ENCODE results near the gene USP6NL.

Gene USP6NL

GRCh38 chr10:11569471-11569870, 42.0 kb downstream of the USP6NL start:
- H3K9me3 ChIP-seq (ENCODE audit: insufficient read depth, low read depth, low read length): no peaks in the 10 kb centered on the region
- no peak for TF ChIP-seq EZH2phosphoT487 (IDR thresholded peaks at IDR 0.05; ENCODE audit: borderline replicate concordance)
- TF ChIP-seq CTCF (conservative IDR thresholded peaks at IDR 0.05; ENCODE audit: low read length): no peak
- H2AFZ ChIP-seq (ENCODE audit: low read length): no peak overlapping the region
- H3K36me3 ChIP-seq (ENCODE audit: insufficient read depth, low read length): no peaks in the 10 kb centered on the region
- peaks cover 67% of the 10 kb centered on the region; the same call in 1 of the 2 replicates for H3K79me2 ChIP-seq (ENCODE audit: insufficient read depth, low read length)
- no peaks in the 10 kb centered on the region for H3K27me3 ChIP-seq (ENCODE audit: insufficient read depth, low read length, poor library complexity, severe bottlenecking)
- H3K9ac ChIP-seq (ENCODE audit: low read depth, low read length, poor library complexity, severe bottlenecking): no peak overlapping the region
- H4K20me1 ChIP-seq (ENCODE audit: insufficient read depth, low read length, poor library complexity, severe bottlenecking): peaks cover 4% of the 10 kb centered on the region
- H3K4me1 ChIP-seq (ENCODE audit: insufficient read depth, low read length, poor library complexity, severe bottlenecking): peaks cover 8% of the 10 kb centered on the region
- no peaks in the 10 kb centered on the region for H3K9me2 ChIP-seq (replicated peaks; ENCODE audit: low read depth, low read length)
- H3K4me3 ChIP-seq (ENCODE audit: low read length, poor library complexity, severe bottlenecking): no peak overlapping the region
- H3F3A ChIP-seq (ENCODE audit: low read depth): no peaks in the 10 kb centered on the region
- H3K4me2 ChIP-seq (ENCODE audit: low read depth, low read length, poor library complexity, severe bottlenecking): no peak overlapping the region

GRCh38 chr10:11568578-11568977, 42.9 kb downstream of the USP6NL start:
- no peak overlapping the region for H3K4me3 ChIP-seq (ENCODE audit: low read length, poor library complexity, severe bottlenecking)
- no peaks in the 10 kb centered on the region for H3F3A ChIP-seq (ENCODE audit: low read depth)
- TF ChIP-seq EZH2phosphoT487 (IDR thresholded peaks at IDR 0.05; ENCODE audit: borderline replicate concordance) (no peak), CTCF (conservative IDR thresholded peaks at IDR 0.05; ENCODE audit: low read length) (no peak)
- no peak overlapping the region for H3K4me2 ChIP-seq (ENCODE audit: low read depth, low read length, poor library complexity, severe bottlenecking)
- H3K9ac ChIP-seq (ENCODE audit: low read depth, low read length, poor library complexity, severe bottlenecking): no peak overlapping the region
- peaks cover 63% of the 10 kb centered on the region for H3K79me2 ChIP-seq (ENCODE audit: insufficient read depth, low read length)
- peaks cover 5% of the 10 kb centered on the region for H3K4me1 ChIP-seq (ENCODE audit: insufficient read depth, low read length, poor library complexity, severe bottlenecking)
- no peaks in the 10 kb centered on the region for H3K9me2 ChIP-seq (replicated peaks; ENCODE audit: low read depth, low read length)
- H3K36me3 ChIP-seq (ENCODE audit: insufficient read depth, low read length): no peaks in the 10 kb centered on the region
- peaks cover 10% of the 10 kb centered on the region for H4K20me1 ChIP-seq (ENCODE audit: insufficient read depth, low read length, poor library complexity, severe bottlenecking)
- H3K9me3 ChIP-seq (ENCODE audit: insufficient read depth, low read depth, low read length): no peaks in the 10 kb centered on the region
- H3K27me3 ChIP-seq (ENCODE audit: insufficient read depth, low read length, poor library complexity, severe bottlenecking): no peaks in the 10 kb centered on the region
- H2AFZ ChIP-seq (ENCODE audit: low read length): no peak overlapping the region

GRCh38 chr10:11564741-11565140, 46.7 kb downstream of the USP6NL start:
- Histone ChIP-seq H3K4me3 (ENCODE audit: low read length, poor library complexity, severe bottlenecking) (no peak overlapping the region), H3K9me3 (ENCODE audit: insufficient read depth, low read depth, low read length) (no peaks in the 10 kb centered on the region), H2AFZ (ENCODE audit: low read length) (no peak overlapping the region), H3K27me3 (ENCODE audit: insufficient read depth, low read length, poor library complexity, severe bottlenecking) (no peaks in the 10 kb centered on the region), H3K9me2 (replicated peaks; ENCODE audit: low read depth, low read length) (no peaks in the 10 kb centered on the region), H3F3A (ENCODE audit: low read depth) (no peaks in the 10 kb centered on the region), H3K4me2 (ENCODE audit: low read depth, low read length, poor library complexity, severe bottlenecking) (no peak overlapping the region), H3K79me2 (ENCODE audit: insufficient read depth, low read length) (peaks cover 66% of the 10 kb centered on the region), H3K9ac (ENCODE audit: low read depth, low read length, poor library complexity, severe bottlenecking) (no peak overlapping the region), H4K20me1 (ENCODE audit: insufficient read depth, low read length, poor library complexity, severe bottlenecking) (peaks cover 10% of the 10 kb centered on the region), H3K4me1 (ENCODE audit: insufficient read depth, low read length, poor library complexity, severe bottlenecking) (peaks cover 12% of the 10 kb centered on the region), H3K36me3 (ENCODE audit: insufficient read depth, low read length) (no peaks in the 10 kb centered on the region; the same call in 1 of the 2 replicates)
- TF ChIP-seq CTCF (conservative IDR thresholded peaks at IDR 0.05; ENCODE audit: low read length): no peak
- TF ChIP-seq EZH2phosphoT487 (IDR thresholded peaks at IDR 0.05; ENCODE audit: borderline replicate concordance): no peak
